Measurements from ENCODE around the gene ANO9.
"Not testable (repeated sequence)": the region's sequence is repeated elsewhere in the genome, so short reads cannot be mapped to it uniquely, and the experiment has no call there.

ANO9 gene

GRCh38 chr11:389369-389768 lies 52.4 kb downstream of the ANO9 start:
- in situ Hi-C loops (cut with MboI; ENCODE audit: low sequenced_read_pairs): not testable (repeated sequence)

- in situ Hi-C loops (cut with MboI; ENCODE audit: low sequenced_read_pairs): no loop called here
These were observed 54.5 kb downstream of the ANO9 start for GRCh38 chr11:387193-387793.

GRCh38 chr11:386483-386882 lies 55.3 kb downstream of the ANO9 start:
- in situ Hi-C loops (cut with MboI; ENCODE audit: low sequenced_read_pairs): no loop called here

GRCh38 chr11:385594-386351 lies 56.0 kb downstream of the ANO9 start:
- in situ Hi-C loops (cut with MboI; ENCODE audit: low sequenced_read_pairs): no loop called here

GRCh38 chr11:384511-384910 lies 57.3 kb downstream of the ANO9 start:
- in situ Hi-C loops (cut with MboI; ENCODE audit: low sequenced_read_pairs): no loop called here

GRCh38 chr11:383431-383830 lies 58.4 kb downstream of the ANO9 start:
- in situ Hi-C loops (cut with MboI; ENCODE audit: low sequenced_read_pairs): no loop called here

GRCh38 chr11:382081-382629 lies 59.7 kb downstream of the ANO9 start:
- in situ Hi-C loops (cut with MboI; ENCODE audit: low sequenced_read_pairs): no loop called here

- in situ Hi-C loops (cut with MboI; ENCODE audit: low sequenced_read_pairs): no loop called here
These were observed 60.2 kb downstream of the ANO9 start for GRCh38 chr11:381501-382072.

GRCh38 chr11:380996-381395 lies 60.8 kb downstream of the ANO9 start:
- in situ Hi-C loops (cut with MboI; ENCODE audit: low sequenced_read_pairs): no loop called here

GRCh38 chr11:380491-380890 lies 61.3 kb downstream of the ANO9 start:
- in situ Hi-C loops (cut with MboI; ENCODE audit: low sequenced_read_pairs): no loop called here

GRCh38 chr11:380095-380480 lies 61.7 kb downstream of the ANO9 start:
- in situ Hi-C loops (cut with MboI; ENCODE audit: low sequenced_read_pairs): no loop called here

GRCh38 chr11:379205-380094 lies 62.4 kb downstream of the ANO9 start:
- in situ Hi-C loops (cut with MboI; ENCODE audit: low sequenced_read_pairs): no loop called here

GRCh38 chr11:377883-378500 lies 63.8 kb downstream of the ANO9 start:
- in situ Hi-C loops (cut with MboI; ENCODE audit: low sequenced_read_pairs): no loop called here

- in situ Hi-C loops (cut with MboI; ENCODE audit: low sequenced_read_pairs): no loop called here
These were observed 64.5 kb downstream of the ANO9 start for GRCh38 chr11:377174-377865.

- in situ Hi-C loops (cut with MboI; ENCODE audit: low sequenced_read_pairs): no loop called here
These were observed 65.2 kb downstream of the ANO9 start for GRCh38 chr11:376531-377173.

GRCh38 chr11:375065-376025 lies 66.5 kb downstream of the ANO9 start:
- in situ Hi-C loops (cut with MboI; ENCODE audit: low sequenced_read_pairs): no loop called here

- in situ Hi-C loops (cut with MboI; ENCODE audit: low sequenced_read_pairs): no loop called here
These were observed 67.9 kb downstream of the ANO9 start for GRCh38 chr11:373716-374551.

Measured in HL-60/S4 treated with retinoic acid at 250 ng/mL for 4 days and 3 days (cell line).